Stimulated activated naive CD8-positive, alpha-beta T cell treated with anti-CD3 and anti-CD28 coated beads, Interleukin-15, amount 100 ng/mL, for 72 hours (primary cell): ENCODE data around the gene CACYBP.
"Not testable (repeated sequence)": the region's sequence is repeated elsewhere in the genome, so short reads cannot be mapped to it uniquely, and the experiment has no call there.

Source experiments
- ATAC-seq: fragments of 150-1000 bp; cut with Tn5 transposase; 2 replicates; pipeline ENCODE4 v1.10.0; 2021; ENCODE audit warnings: mild to moderate bottlenecking, moderate library complexity
- DNase-seq, 2 donors: peaks; one replicate each; pipeline ENCODE4 v3.0.0; 2021 to 2022
- H3K27ac Mint-ChIP-seq, 2 donors: one replicate each; pipeline ENCODE4 v1.8.0; 2022; ENCODE audit warnings: mild to moderate bottlenecking in 2 of 2, mixed read lengths in 2 of 2, moderate library complexity in 2 of 2
- H3K27me3 Mint-ChIP-seq: one replicate; pipeline ENCODE4 v1.8.0; 2022; ENCODE audit warnings: mixed read lengths
- H3K4me1 Mint-ChIP-seq: one replicate; pipeline ENCODE4 v1.8.0; 2022; ENCODE audit warnings: mild to moderate bottlenecking, mixed read lengths
- H3K4me3 Mint-ChIP-seq, 2 donors: one replicate each; pipeline ENCODE4 v1.8.0; 2022; ENCODE audit warnings: mild to moderate bottlenecking in 2 of 2, mixed read lengths in 2 of 2, moderate library complexity in 1 of 2
- H3K9me3 Mint-ChIP-seq, 2 donors: one replicate each; pipeline ENCODE4 v1.8.0; 2022; ENCODE audit warnings: mixed read lengths in 2 of 2

Gene CACYBP

DNA sequence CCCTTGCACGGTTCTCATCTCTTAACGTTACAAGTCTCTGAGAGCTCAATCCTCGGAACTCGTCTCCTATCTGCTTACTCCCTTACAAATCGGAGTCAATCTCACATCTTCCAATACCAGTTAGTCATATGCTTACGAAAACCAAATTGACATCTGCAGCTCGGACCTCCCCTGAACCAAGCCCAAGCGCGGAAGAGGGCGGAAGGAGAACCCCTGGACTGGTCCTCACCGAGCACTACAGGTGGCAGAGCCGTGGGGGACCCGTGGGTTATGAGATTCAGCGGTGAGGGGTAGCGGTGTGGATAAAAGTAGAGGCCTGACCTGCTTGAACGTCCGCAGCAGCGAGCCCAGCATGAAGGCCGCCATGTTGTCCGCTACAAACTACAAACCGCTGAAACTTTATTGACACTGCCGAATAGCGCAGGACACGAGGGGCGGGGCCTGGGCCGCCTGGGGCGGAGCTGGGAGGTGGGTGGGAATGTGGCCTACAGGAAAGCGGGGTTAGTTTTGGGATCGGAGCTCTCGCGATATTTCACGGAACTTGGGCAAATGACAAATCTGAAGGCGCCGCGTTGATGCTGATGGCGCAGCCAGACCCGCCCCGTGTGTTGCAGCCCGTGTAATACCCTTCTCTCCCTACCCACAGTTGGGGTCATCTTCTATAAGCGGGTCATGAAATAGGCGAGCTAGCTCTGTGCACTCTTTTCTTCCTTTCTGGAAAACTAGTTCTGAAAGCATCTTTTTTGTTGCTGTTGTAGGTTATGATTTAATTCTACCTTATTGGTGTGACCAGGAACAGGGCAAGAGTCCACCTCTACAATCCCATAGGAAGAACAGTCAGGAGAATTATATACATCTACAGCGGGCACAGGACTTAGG is 23.5 kb downstream of the CACYBP start, which contains the start of gene MRPS14:
Gene MRPS14, minus strand, starts transcription at position 383 of the 879 bp plus-strand sequence. Its CDS starts 17 bp downstream, at position 366.
- peak within 1 kb of the TSS; percentile 85 to 94 for H3K4me3 Mint-ChIP-seq
- peaks cover 5 to 7% of the 10 kb centered on the region in 2 donors for H3K9me3 Mint-ChIP-seq
- ATAC-seq (peak; percentile 93), DNase-seq (peak; percentile 96 to 98)
- peaks cover 21% of the 10 kb centered on the region for H3K4me1 Mint-ChIP-seq
- H3K27ac Mint-ChIP-seq, result peak within 1 kb of the TSS; percentile 90 to 97
- no peaks in the 10 kb centered on the region for H3K27me3 Mint-ChIP-seq

GRCh38 chr1:175023922-175024242 is 24.1 kb downstream of the CACYBP start:
- not testable (repeated sequence) for H3K27me3 Mint-ChIP-seq, H3K9me3 Mint-ChIP-seq, DNase-seq, ATAC-seq
- Mint-ChIP-seq H3K4me1 (peaks cover 21% of the 10 kb centered on the region), H3K27ac (peak overlapping the region; percentile 90 to 97), H3K4me3 (peak overlapping the region; percentile 85 to 94)

- Mint-ChIP-seq H3K4me3 (peak overlapping the region in 1 of 2 donors; percentile 7), H3K27ac (peak overlapping the region in 1 of 2 donors; percentile 0), H3K4me1 (peaks cover 28% of the 10 kb centered on the region), H3K9me3 (peaks cover 5 to 7% of the 10 kb centered on the region in 2 donors), H3K27me3 (no peaks in the 10 kb centered on the region)
- DNase-seq (no peak), ATAC-seq (no peak)
These were observed 25.0 kb downstream of the CACYBP start for GRCh38 chr1:175024773-175025172.

DNA sequence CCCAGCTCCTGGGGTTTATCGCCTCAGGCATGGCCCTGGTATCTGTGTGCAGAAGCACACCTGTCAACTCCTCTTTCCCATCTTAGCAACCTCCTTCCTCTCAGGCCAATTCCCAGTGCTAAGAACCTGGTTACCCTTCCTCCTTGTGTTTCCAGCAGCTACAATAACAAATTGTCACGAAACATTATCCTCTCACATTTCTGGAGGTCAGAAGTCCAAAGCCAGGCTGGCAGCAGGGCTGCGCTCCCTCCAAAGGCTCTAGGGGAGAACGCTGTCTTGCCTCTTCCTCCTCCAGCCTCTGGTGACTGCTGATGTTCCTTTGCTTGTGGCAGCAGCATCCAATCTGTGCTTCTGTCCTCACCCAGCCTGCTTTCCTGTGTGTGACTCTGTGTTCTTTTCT is 34.2 kb downstream of the CACYBP start:
- no peak for DNase-seq
- no peak for ATAC-seq
- peaks cover 9% of the 10 kb centered on the region for H3K4me1 Mint-ChIP-seq
- H3K27me3 Mint-ChIP-seq, result no peaks in the 10 kb centered on the region
- H3K9me3 Mint-ChIP-seq, result no peaks in the 10 kb centered on the region
- H3K4me3 Mint-ChIP-seq, result no peak overlapping the region
- H3K27ac Mint-ChIP-seq, result no peak overlapping the region

GRCh38 chr1:175034775-175035174 is 35.0 kb downstream of the CACYBP start:
- ATAC-seq, result no peak
- Mint-ChIP-seq H3K9me3 (no peaks in the 10 kb centered on the region), H3K27me3 (no peaks in the 10 kb centered on the region), H3K4me1 (peaks cover 1% of the 10 kb centered on the region), H3K27ac (no peak overlapping the region), H3K4me3 (no peak overlapping the region)
- DNase-seq, result no peak

- ATAC-seq (no peak), DNase-seq (no peak)
- Mint-ChIP-seq H3K9me3 (no peaks in the 10 kb centered on the region), H3K27ac (no peak overlapping the region), H3K4me1 (no peaks in the 10 kb centered on the region), H3K4me3 (no peak overlapping the region), H3K27me3 (no peaks in the 10 kb centered on the region)
These were observed 36.1 kb downstream of the CACYBP start for GRCh38 chr1:175035865-175036264.

DNA sequence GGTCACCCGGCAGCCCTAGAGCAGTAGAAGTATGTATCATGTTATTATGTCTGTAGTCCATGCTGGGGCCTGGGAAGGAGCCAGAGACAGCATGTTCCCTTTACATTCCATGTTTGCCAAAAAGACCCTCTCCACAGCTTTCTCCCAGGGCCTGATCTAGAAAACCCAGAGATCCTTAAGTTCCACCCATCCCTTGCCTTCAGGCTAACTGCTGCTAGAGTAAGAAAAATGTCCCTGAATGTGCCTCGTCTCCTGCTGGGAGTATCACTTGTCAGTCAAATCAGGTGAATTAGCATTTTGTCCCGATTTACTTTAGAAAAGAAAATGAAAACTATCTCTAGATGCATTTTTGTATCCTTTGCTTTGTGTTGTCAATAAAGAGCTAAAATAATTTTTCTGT is 36.7 kb downstream of the CACYBP start:
- no peaks in the 10 kb centered on the region for H3K4me1 Mint-ChIP-seq
- H3K27me3 Mint-ChIP-seq, result no peaks in the 10 kb centered on the region
- no peak for ATAC-seq
- no peak overlapping the region for H3K27ac Mint-ChIP-seq
- H3K4me3 Mint-ChIP-seq, result no peak overlapping the region
- H3K9me3 Mint-ChIP-seq, result no peaks in the 10 kb centered on the region
- DNase-seq, result no peak

- Mint-ChIP-seq H3K27me3 (no peaks in the 10 kb centered on the region), H3K27ac (no peak overlapping the region)
These were observed 37.7 kb downstream of the CACYBP start for GRCh38 chr1:175037416-175037815.

DNA sequence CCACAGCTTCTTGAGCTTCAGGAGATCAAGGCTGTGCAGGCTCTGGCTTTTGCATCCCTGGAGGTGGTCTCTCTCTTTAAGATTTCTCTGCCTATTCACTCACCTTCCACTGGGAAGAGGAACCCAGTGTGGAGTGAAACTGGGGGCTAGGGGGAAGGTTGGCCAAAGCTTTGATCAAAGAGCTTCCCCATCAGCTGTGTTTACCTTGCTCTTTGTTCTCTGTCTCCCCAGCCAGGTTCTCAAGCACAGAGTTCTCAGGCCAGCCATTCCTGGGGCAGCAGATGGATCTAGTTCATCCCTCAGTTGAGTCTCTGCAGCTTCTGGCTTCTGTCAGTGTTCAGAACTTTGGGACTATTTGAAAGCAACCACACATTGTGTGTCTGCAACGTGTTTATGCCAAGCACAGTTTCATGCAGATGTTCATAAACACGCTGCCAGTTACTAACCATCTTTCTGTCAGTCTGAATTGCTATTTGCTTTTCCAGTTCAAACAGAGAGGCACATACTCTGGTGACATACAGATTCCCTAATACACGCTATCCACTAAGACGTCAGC is 40.7 kb downstream of the CACYBP start:
- ATAC-seq (no peak), DNase-seq (no peak)
- Mint-ChIP-seq H3K4me1 (no peaks in the 10 kb centered on the region), H3K9me3 (no peaks in the 10 kb centered on the region), H3K27ac (no peak overlapping the region), H3K27me3 (no peaks in the 10 kb centered on the region), H3K4me3 (no peak overlapping the region)

More at GRCh38 chr1:175037416-175037815, 37.7 kb downstream of the CACYBP start:
- no peak overlapping the region for H3K4me3 Mint-ChIP-seq
- no peak for DNase-seq
- no peaks in the 10 kb centered on the region for H3K9me3 Mint-ChIP-seq
- no peak for ATAC-seq
- no peaks in the 10 kb centered on the region for H3K4me1 Mint-ChIP-seq

DNA sequence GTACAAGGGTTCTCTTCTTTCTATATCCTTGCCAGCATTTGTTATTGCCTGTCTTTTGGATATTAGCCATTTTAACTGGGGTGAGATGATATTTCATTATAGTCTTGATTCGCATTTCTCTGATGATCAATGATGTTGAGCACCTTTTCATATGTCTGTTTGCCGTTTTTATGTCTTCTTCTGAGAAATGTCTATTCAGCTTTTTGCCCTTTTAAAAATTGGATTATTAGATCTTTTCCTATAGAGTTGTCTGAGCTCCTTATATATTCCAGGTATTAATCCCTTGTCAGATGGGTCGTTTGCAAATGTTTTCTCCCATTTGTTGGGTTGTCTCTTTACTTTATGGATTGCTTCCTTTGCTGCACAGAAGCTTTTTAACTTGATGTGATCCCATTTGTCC is 42.9 kb downstream of the CACYBP start:
- Mint-ChIP-seq H3K27ac (no peak overlapping the region), H3K9me3 (no peaks in the 10 kb centered on the region), H3K4me1 (no peaks in the 10 kb centered on the region), H3K27me3 (peaks cover 4% of the 10 kb centered on the region), H3K4me3 (no peak overlapping the region)
- DNase-seq (no peak), ATAC-seq (no peak)

- Mint-ChIP-seq H3K27ac (no peak overlapping the region), H3K4me3 (no peak overlapping the region), H3K9me3 (no peaks in the 10 kb centered on the region), H3K27me3 (peaks cover 16% of the 10 kb centered on the region), H3K4me1 (no peaks in the 10 kb centered on the region)
- ATAC-seq, result no peak
- no peak for DNase-seq
These were observed 44.1 kb downstream of the CACYBP start for GRCh38 chr1:175043824-175044223.

DNA sequence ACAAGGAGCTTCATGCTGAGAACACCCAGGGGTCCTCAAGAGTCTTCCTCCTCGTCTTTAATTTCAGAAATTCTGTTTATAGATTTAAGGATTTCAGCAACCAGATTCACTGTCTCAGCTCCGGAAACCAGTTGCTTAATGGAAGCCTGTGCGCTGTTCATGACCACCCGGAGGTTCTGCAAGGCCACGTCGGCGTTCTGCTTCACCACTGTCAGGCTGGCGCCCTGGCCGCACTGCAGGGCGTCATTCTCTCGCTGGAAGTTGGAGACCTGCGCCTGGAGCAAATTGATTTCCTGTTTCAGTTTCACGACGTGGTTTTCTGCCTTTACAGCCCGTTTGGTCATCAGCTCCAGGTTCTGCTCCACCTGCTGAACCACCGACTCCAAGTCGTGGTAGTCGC is 44.8 kb downstream of the CACYBP start:
- H3K27me3 Mint-ChIP-seq, result peaks cover 24% of the 10 kb centered on the region
- not testable (repeated sequence) for ATAC-seq, H3K4me1 Mint-ChIP-seq

DNA sequence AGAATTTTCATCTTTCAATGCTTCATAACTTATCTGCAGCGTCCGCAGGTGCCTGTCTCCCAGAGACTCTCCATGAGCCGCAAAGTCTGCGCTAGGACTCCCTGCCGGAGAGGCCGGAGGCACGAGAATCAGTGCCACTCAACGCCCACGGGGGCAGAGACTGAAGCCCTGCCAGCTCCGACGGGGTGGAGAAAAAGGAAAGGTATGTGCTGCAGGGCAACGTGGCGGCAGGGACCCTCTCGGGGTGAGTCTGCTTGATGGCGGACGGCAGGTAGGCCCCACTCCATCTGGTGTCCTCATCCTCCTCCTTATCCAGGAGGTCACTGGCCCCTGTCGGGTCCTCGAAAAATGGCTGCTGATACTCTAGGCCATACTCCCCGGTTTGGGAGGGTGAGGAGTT is 45.4 kb downstream of the CACYBP start:
- ATAC-seq, result no peak
- H3K27ac Mint-ChIP-seq, result no peak overlapping the region

More for the DNA sequence above, 44.8 kb downstream of the CACYBP start:
- DNase-seq, H3K27ac Mint-ChIP-seq, H3K4me3 Mint-ChIP-seq, H3K9me3 Mint-ChIP-seq: not testable (repeated sequence)

DNA sequence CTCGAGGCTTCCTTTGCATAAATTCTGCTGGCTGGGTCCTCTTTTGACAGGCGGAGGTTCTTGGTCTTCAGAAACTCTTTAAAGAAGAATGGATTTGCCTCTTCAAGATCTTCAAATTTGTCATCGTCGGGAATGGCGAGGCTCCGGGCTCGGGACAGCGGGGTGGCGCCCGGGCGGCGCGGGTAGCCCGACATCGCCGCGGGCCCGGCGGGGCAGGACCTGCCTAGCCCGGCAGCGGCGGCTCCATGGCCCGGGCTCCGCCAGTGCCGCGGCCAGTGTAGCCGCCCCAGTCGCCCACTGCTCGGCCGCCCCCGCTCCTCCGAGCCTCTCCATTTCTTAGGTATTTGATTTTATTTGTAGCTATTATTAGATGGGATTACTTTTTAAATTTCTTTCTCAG is 45.8 kb downstream of the CACYBP start:
- Mint-ChIP-seq H3K9me3 (no peaks in the 10 kb centered on the region), H3K4me3 (no peak overlapping the region), H3K27ac (no peak overlapping the region), H3K4me1 (no peaks in the 10 kb centered on the region), H3K27me3 (peaks cover 28% of the 10 kb centered on the region)
- ATAC-seq (no peak), DNase-seq (no peak)

More for the DNA sequence above, 45.4 kb downstream of the CACYBP start:
- Mint-ChIP-seq H3K9me3 (no peaks in the 10 kb centered on the region), H3K4me1 (no peaks in the 10 kb centered on the region), H3K4me3 (no peak overlapping the region), H3K27me3 (peaks cover 28% of the 10 kb centered on the region)
- no peak for DNase-seq

GRCh38 chr1:175050992-175051391 is 51.2 kb downstream of the CACYBP start:
- ATAC-seq (no peak), DNase-seq (no peak)
- Mint-ChIP-seq H3K4me3 (no peak overlapping the region), H3K9me3 (no peaks in the 10 kb centered on the region), H3K27me3 (peaks cover 37% of the 10 kb centered on the region), H3K4me1 (no peaks in the 10 kb centered on the region), H3K27ac (no peak overlapping the region)

GRCh38 chr1:175054736-175055135 is 55.0 kb downstream of the CACYBP start:
- DNase-seq (no peak), ATAC-seq (no peak)
- Mint-ChIP-seq H3K27ac (no peak overlapping the region), H3K27me3 (peaks cover 12% of the 10 kb centered on the region), H3K4me3 (no peak overlapping the region), H3K9me3 (peaks cover 0 to 7% of the 10 kb centered on the region in 2 donors), H3K4me1 (no peaks in the 10 kb centered on the region)
